22Rv1 (cell line): Measurements from ENCODE around the gene NEU4.

ENCODE experiments used
- ZFX ChIP-seq: fragments of 450-650 bp; IDR thresholded peaks from 2 replicates; pipeline ENCODE4 v1.6.1; 2017; ENCODE audit warnings: antibody characterized with exemption, borderline replicate concordance
- TF ChIP-seq, protein P1 (sequence below): fragments of 450-650 bp; IDR thresholded peaks from 2 replicates; pipeline ENCODE4 v1.5.1; 2017; ENCODE audit warnings: mild to moderate bottlenecking

DNA sequence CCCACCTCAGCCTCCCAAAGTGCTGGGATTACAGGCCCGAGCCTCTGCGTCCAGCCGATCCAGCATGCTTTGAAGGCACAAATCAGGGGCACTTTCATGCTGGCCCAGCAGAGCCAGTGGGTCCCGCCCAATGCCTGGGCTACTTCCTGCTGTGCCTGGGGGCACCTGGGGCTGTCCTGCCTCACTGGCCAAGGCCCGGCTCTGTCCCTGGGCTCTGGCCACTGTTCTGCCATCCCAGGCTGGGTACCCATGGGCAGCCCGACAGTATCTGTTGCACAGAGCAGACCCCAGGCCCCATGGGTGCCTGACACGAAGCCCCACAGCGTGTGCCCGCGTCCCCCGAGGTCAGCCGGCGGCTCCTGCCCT, 39.2 kb upstream of the NEU4 start:
- TF ChIP-seq, protein P1, sequence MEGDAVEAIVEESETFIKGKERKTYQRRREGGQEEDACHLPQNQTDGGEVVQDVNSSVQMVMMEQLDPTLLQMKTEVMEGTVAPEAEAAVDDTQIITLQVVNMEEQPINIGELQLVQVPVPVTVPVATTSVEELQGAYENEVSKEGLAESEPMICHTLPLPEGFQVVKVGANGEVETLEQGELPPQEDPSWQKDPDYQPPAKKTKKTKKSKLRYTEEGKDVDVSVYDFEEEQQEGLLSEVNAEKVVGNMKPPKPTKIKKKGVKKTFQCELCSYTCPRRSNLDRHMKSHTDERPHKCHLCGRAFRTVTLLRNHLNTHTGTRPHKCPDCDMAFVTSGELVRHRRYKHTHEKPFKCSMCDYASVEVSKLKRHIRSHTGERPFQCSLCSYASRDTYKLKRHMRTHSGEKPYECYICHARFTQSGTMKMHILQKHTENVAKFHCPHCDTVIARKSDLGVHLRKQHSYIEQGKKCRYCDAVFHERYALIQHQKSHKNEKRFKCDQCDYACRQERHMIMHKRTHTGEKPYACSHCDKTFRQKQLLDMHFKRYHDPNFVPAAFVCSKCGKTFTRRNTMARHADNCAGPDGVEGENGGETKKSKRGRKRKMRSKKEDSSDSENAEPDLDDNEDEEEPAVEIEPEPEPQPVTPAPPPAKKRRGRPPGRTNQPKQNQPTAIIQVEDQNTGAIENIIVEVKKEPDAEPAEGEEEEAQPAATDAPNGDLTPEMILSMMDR = no peak
- no peak for TF ChIP-seq ZFX
